ENCODE measurements around the gene AMOT.
A peak's percentile ranks its signal among the peaks of the same experiment; 100 is the strongest.

Gene AMOT

GRCh38 chrX:112852851-112853250, 12.2 kb upstream of the AMOT start:
- peaks cover 3% of the 10 kb centered on the region for H3K36me3 Mint-ChIP-seq (ENCODE audit: low read depth)

DNA sequence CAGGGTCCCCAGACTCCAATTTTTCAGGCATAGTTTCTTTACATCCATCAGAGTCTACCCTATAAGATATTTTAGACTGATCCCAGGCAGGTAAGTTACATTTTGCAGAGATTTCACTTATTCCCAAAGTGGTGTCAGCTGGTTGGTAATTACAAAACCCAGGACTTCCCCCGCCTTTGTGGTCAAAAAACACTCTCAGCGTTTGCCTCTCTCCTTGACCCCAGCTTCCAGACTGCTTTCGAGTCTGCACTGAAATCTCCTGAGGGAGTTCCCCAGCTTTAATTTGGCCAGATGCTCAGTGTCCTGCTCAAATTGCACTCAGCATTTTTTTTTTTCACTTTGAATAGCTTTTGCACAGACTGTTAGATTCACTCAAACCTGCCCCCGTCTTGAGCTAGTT, 11.2 kb upstream of the AMOT start:
- H3K36me3 Mint-ChIP-seq (ENCODE audit: low read depth) = peaks cover 3% of the 10 kb centered on the region
- no peaks in the 10 kb centered on the region for H3K9me3 Mint-ChIP-seq
- no peak for TF ChIP-seq CTCF (IDR thresholded peaks at IDR 0.05; ENCODE audit: unreplicated experiment in 3 of 3)
- peak overlapping the region; percentile 51 to 66 (median 58) for H3K4me3 Mint-ChIP-seq
- H3K27ac Mint-ChIP-seq = peak overlapping the region; percentile 98 to 99 (median 98)
- H3K4me1 Mint-ChIP-seq = peaks cover 60% of the 10 kb centered on the region
- no peaks in the 10 kb centered on the region for H3K27me3 Mint-ChIP-seq (ENCODE audit: low read depth)

More at GRCh38 chrX:112852851-112853250, 12.2 kb upstream of the AMOT start:
- Mint-ChIP-seq H3K27me3 (ENCODE audit: low read depth) (no peaks in the 10 kb centered on the region), H3K4me1 (peaks cover 57% of the 10 kb centered on the region), H3K4me3 (peak overlapping the region; percentile 58 to 66 (median 66)), H3K9me3 (no peaks in the 10 kb centered on the region), H3K27ac (peak overlapping the region; percentile 98 to 99 (median 98))
- TF ChIP-seq CTCF (IDR thresholded peaks at IDR 0.05; ENCODE audit: unreplicated experiment in 3 of 3) = no peak

DNA sequence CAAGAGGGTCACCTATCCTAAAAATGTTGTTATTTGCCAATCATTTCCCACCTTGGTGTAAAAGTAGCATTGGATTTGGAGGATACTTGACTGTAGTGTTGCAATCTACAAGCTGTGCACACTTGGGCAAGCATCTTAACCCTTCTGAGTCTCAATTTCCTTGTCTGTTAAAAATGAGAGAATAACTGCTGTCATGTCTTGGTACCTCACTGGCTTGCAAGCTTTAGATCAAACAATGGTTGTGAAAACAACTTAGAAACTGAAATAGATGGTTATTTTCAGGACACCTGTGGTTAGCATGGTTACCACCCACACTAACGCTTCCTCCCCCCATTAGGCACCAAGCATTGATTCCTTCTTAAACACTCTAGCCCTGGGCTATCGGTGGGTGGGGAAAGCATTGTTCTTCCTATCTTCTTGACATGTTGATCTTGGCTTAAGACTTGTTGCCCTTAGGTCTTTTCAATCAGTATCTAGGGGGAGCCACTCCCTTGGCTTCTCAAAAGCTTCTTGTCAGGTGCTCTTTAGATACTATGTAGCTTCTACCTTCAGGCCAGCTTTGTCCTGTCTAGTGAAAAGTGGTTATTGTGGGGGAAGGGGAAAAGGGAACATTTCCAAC, 10.6 kb upstream of the AMOT start:
- Mint-ChIP-seq H3K4me1 (peaks cover 65% of the 10 kb centered on the region), H3K27ac (peak overlapping the region; percentile 98 to 99 (median 98)), H3K4me3 (peak overlapping the region; percentile 10 to 66 (median 51)), H3K9me3 (no peaks in the 10 kb centered on the region), H3K27me3 (ENCODE audit: low read depth) (no peaks in the 10 kb centered on the region), H3K36me3 (ENCODE audit: low read depth) (peaks cover 3% of the 10 kb centered on the region)
- TF ChIP-seq CTCF (IDR thresholded peaks at IDR 0.05; ENCODE audit: unreplicated experiment in 3 of 3) = no peak

- H3K9me3 Mint-ChIP-seq = no peaks in the 10 kb centered on the region
- H3K27ac Mint-ChIP-seq = peak overlapping the region; percentile 92 to 98 (median 96)
- H3K4me3 Mint-ChIP-seq = peak overlapping the region in 1 of 3 experiments; percentile 0
- no peaks in the 10 kb centered on the region for H3K27me3 Mint-ChIP-seq (ENCODE audit: low read depth)
- H3K36me3 Mint-ChIP-seq (ENCODE audit: low read depth) = peaks cover 3% of the 10 kb centered on the region
- no peak for TF ChIP-seq CTCF (IDR thresholded peaks at IDR 0.05; ENCODE audit: unreplicated experiment in 3 of 3)
- H3K4me1 Mint-ChIP-seq = peaks cover 85% of the 10 kb centered on the region
Observed at GRCh38 chrX:112849016-112849415, 8.4 kb upstream of the AMOT start.

DNA sequence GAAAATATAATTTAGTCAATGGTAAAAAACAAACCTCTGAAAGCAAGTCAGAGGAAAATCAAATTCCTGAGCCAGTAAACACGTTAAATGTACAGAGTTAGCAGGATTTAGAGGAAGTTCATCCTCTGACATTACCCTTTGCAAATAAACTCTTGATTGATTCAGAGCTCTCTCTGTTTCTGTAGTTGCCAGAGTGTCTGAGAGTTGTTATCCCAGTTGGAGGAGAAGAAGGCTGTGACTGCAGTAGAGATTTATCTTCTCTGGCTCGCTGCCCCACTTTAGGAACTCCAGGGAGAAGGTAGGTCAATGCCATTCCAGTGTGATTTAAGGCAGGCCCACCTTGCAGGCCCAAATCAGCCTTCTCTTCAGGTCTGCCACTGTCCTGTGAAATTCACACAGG, 6.2 kb upstream of the AMOT start:
- H3K27me3 Mint-ChIP-seq (ENCODE audit: low read depth) = peaks cover 4% of the 10 kb centered on the region
- peak overlapping the region; percentile 2 to 35 (median 27) for H3K4me3 Mint-ChIP-seq
- H3K9me3 Mint-ChIP-seq = no peaks in the 10 kb centered on the region
- H3K36me3 Mint-ChIP-seq (ENCODE audit: low read depth) = no peaks in the 10 kb centered on the region
- H3K4me1 Mint-ChIP-seq = peaks cover 78% of the 10 kb centered on the region
- H3K27ac Mint-ChIP-seq = peak overlapping the region; percentile 95 to 100 (median 98)
- no peak for TF ChIP-seq CTCF (IDR thresholded peaks at IDR 0.05; ENCODE audit: unreplicated experiment in 3 of 3)

DNA sequence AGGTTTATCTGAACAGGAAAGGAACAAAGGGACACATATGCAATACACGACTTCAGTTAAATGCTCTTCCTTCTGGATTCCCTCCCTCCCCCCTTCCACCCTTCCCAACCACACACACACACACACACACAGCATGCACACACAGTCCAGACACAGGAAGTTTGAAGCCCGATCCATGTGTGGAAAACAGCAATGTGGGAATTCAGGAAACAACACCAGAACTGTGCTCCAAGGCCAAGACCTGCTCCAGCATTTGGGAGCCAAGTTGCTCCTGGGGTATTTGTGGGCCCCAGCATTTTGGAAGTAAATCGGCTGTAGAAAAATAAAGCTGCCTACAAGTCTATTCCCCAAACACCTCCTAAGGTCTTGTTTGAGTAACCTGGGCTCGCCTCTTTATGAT, 5.6 kb upstream of the AMOT start:
- Mint-ChIP-seq H3K36me3 (ENCODE audit: low read depth) (no peaks in the 10 kb centered on the region), H3K27ac (peak overlapping the region; percentile 95 to 100 (median 98)), H3K9me3 (no peaks in the 10 kb centered on the region), H3K4me3 (peak overlapping the region; percentile 11 to 38 (median 35)), H3K4me1 (peaks cover 75% of the 10 kb centered on the region), H3K27me3 (ENCODE audit: low read depth) (peaks cover 4% of the 10 kb centered on the region)
- TF ChIP-seq CTCF (IDR thresholded peaks at IDR 0.05; ENCODE audit: unreplicated experiment in 3 of 3) = no peak

Measured in nephron (organoid).